Lung (tissue), 12 donors: ENCODE data around the gene TLDC2. TPM values are rescaled to one million over a fixed set of nuclear protein-coding genes. Genes with fewer than 3 reads are reported as not detected.
A peak's percentile ranks its signal among the peaks of the same experiment; 100 is the strongest.

Source experiments
- ATAC-seq: fragments of 200-7000 bp; cut with Tn5 transposase; one replicate; pipeline ENCODE4 v1.9.1; 2020; ENCODE audit warnings: moderate number of reproducible peaks; ENCODE audit not compliant: insufficient read depth, low FRiP score
- DNase-seq, 3 donors: peaks; one replicate each; pipeline ENCODE4 v3.0.0-alpha.2; 2013 to 2017
- H3K27ac ChIP-seq, 2 donors: one replicate each; pipeline ENCODE4 v1.5.1; 2013; ENCODE audit warnings: mild to moderate bottlenecking in 2 of 2, moderate library complexity in 2 of 2, control low read depth in 1 of 2, inconsistent platforms in 1 of 2, low read depth in 1 of 2, low read length in 1 of 2
- H3K27me3 ChIP-seq, 3 donors: one replicate each; pipeline ENCODE4 v1.5.1; 2013; ENCODE audit warnings: low read length in 2 of 3; ENCODE audit not compliant: control insufficient read depth in 3 of 3, insufficient read depth in 3 of 3
- H3K36me3 ChIP-seq, 4 donors: one replicate each; pipeline ENCODE4 v1.5.1; 2013; ENCODE audit warnings: low read length in 4 of 4, mild to moderate bottlenecking in 1 of 4, moderate library complexity in 1 of 4; ENCODE audit not compliant: control insufficient read depth in 4 of 4, insufficient read depth in 4 of 4
- H3K4me1 ChIP-seq, 5 donors: one replicate each; pipeline ENCODE4 v1.5.1; 2013; ENCODE audit warnings: low read length in 5 of 5, mild to moderate bottlenecking in 2 of 5, moderate library complexity in 1 of 5; ENCODE audit not compliant: control insufficient read depth in 5 of 5, insufficient read depth in 5 of 5
- H3K4me3 ChIP-seq: one replicate; pipeline ENCODE4 v1.5.1; 2013; ENCODE audit warnings: mild to moderate bottlenecking, control low read depth, moderate library complexity
- H3K9ac ChIP-seq, 2 donors: one replicate each; pipeline ENCODE4 v1.5.1; 2013; ENCODE audit warnings: low read length in 2 of 2, control low read depth in 1 of 2; ENCODE audit not compliant: insufficient read depth in 1 of 2
- H3K9me3 ChIP-seq, 4 donors: one replicate each; pipeline ENCODE4 v1.5.1; 2013; ENCODE audit warnings: low read length in 3 of 4, mild to moderate bottlenecking in 1 of 4, moderate library complexity in 1 of 4; ENCODE audit not compliant: control insufficient read depth in 4 of 4, insufficient read depth in 3 of 4
- CTCF ChIP-seq: IDR thresholded peaks from 2 replicates; pipeline ENCODE4 v1.5.1; 2012; ENCODE audit warnings: mild to moderate bottlenecking; ENCODE audit errors: control extremely low read depth, extremely low read depth
- WGBS, 2 donors: extraction: QIAGEN DNeasy Blood & Tissue Kit; methylation state at CpG; one replicate each; pipeline ENCODE4 v1.1.7; 2013; 5-methylcytosine and 5-hydroxymethylcytosine counted together
- polyA plus RNA-seq, 2 donors: library from polyadenylated mRNA; stranded (reverse); fragments of 200-250 nt; gene quantifications; one replicate each; pipeline ENCODE4 v1.2.1, GENCODE V29; 2013
- total RNA-seq, 2 donors: library from RNA; depleted of rRNA in 1 of 2; stranded (reverse); fragments of >200 nt in 1 of 2; gene quantifications; one replicate each; pipeline ENCODE4 v1.2.1, GENCODE V29; 2014 to 2021
- donor health status: control.
- donor health status: control.
- donor health status: Bipolar disorder and iron deficiency.
- donor health status: healthy.
- donor health status: DM: yes; HTN: yes; CAD: no.

Gene TLDC2
- total and polyA plus RNA-seq, 4 donors: 0.07 to 0.67 (median 0.17) TPM

DNA sequence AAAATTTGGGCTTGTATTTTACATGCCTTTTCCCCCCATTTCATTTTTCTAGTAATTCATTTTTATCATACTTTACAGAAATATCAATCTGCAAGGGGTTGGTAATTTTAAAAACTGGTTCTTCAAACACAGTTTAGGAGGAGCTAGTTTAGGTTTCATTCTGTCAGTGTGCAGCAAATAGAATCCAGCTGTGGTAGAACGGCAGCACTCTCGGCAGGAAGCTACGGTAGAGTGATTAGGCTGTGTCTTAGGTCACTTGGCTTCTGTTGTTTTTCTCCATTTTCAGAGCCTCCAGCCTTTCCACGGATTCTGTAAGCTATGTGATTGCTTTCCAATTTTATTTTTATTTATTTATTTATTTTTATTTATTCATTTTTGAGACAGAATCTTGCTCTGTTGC lies 32.7 kb downstream of the TLDC2 start:
- H3K4me1 ChIP-seq: peaks cover 0 to 5% (median 0%) of the 10 kb centered on the region in 5 donors
- 73 to 83% methylated on average over 4 of the region's 4 CpGs for WGBS, 2 donors
- no peaks in the 10 kb centered on the region for H3K27me3 ChIP-seq
- H3K36me3 ChIP-seq: peaks cover 0 to 44% (median 13%) of the 10 kb centered on the region in 4 donors
- ATAC-seq (no peak), DNase-seq (peak; percentile 47 to 90 (median 81))
- H3K27ac ChIP-seq: no peak overlapping the region
- TF ChIP-seq CTCF: no peak
- no peak overlapping the region for H3K9ac ChIP-seq
- H3K9me3 ChIP-seq: no peaks in the 10 kb centered on the region
- H3K4me3 ChIP-seq: no peak overlapping the region

DNA sequence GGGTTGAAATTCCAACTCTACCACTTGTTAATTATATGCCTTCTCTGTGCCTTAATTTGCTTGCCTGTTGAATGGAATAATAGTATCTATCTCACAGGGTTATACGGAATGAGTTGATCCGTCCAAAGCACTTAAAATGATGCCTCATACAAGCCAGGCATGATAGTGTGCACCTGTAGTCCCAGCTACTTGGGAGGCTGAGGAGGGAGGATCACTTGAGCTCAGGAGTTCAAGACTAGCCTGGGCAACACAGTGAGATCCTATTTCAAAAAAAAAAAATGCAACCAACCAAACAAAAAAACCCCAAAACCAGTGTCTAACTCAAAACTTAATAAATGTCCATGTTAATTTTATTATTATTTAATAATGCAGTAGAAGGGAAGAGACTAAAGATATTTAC lies 40.3 kb downstream of the TLDC2 start:
- WGBS, 2 donors: 96% methylated on average over 2 of the region's 2 CpGs
- ATAC-seq (no peak), DNase-seq (no peak)
- Histone ChIP-seq H3K36me3 (peaks cover 0 to 25% (median 17%) of the 10 kb centered on the region in 4 donors), H3K4me1 (no peaks in the 10 kb centered on the region), H3K9ac (no peak overlapping the region), H3K27me3 (no peaks in the 10 kb centered on the region), H3K4me3 (no peak overlapping the region), H3K27ac (no peak overlapping the region), H3K9me3 (no peaks in the 10 kb centered on the region)
- no peak for TF ChIP-seq CTCF

DNA sequence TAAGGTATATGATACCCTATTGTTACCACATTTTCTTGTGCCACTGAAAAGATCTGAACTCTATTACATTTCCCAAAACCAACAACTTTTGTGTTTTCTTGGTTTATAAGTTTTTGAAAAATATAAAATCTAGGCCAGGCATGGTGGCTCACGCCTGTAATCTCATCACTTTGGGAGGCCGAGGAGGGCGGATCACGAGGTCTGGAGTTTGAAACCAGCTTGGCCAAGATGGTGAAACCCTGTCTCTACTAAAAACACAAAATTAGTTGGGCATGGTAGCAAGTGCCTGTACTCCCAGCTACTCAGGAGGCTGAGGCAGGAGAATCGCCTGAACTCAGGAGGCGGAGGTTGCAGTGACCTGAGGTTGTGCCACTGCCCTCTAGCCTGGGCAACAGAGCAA lies 41.3 kb downstream of the TLDC2 start:
- Histone ChIP-seq H3K4me1 (no peaks in the 10 kb centered on the region), H3K9ac (no peak overlapping the region), H3K36me3 (peaks cover 0 to 23% (median 16%) of the 10 kb centered on the region in 4 donors), H3K4me3 (no peak overlapping the region), H3K27me3 (no peaks in the 10 kb centered on the region), H3K9me3 (no peaks in the 10 kb centered on the region), H3K27ac (no peak overlapping the region)
- 95 to 97% methylated on average over 6 of the region's 6 CpGs for WGBS, 2 donors
- no peak for TF ChIP-seq CTCF
- ATAC-seq (no peak), DNase-seq (no peak)

DNA sequence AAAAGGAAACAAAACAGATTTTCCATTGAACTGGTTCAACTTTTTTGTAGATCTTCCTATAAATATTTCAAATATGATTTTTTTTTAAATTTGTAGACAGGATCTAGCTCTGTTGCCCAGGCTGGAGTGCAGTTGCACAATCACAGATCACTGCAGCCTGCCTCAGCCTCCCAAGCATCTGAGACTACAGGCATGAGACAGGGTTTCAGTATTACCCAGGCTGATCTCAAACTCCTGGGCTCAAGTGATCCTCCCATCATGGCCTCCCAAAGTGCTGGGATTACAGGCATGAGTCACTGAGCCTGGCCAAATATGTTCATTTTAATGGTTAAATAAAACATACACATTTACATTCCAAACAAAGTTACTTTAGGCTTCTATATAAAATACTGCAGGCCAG lies 42.0 kb downstream of the TLDC2 start:
- H3K27me3 ChIP-seq: no peaks in the 10 kb centered on the region
- ATAC-seq (no peak), DNase-seq (no peak)
- H3K9ac ChIP-seq: no peak overlapping the region
- no peaks in the 10 kb centered on the region for H3K9me3 ChIP-seq
- no peak overlapping the region for H3K4me3 ChIP-seq
- no peak overlapping the region for H3K27ac ChIP-seq
- peaks cover 0 to 23% (median 14%) of the 10 kb centered on the region in 4 donors for H3K36me3 ChIP-seq
- no peaks in the 10 kb centered on the region for H3K4me1 ChIP-seq
- TF ChIP-seq CTCF: no peak
